GM21367 (cell line): ENCODE measurements around the gene PCDHA4.

Experiments used
- ATAC-seq: cut with Tn5 transposase; IDR thresholded peaks from one replicate; pipeline ENCODE4 v1.9.1; 2021; ENCODE audit not compliant: unreplicated experiment

PCDHA4 gene

GRCh38 chr5:140855772-140856674 lies 49.2 kb downstream of the PCDHA4 start, which contains the start of gene PCDHA10:
Gene PCDHA10 (plus strand): TSS chr5:140855897. CDS start chr5:140856049, 152 bp downstream.
- ATAC-seq: no peak

GRCh38 chr5:140857177-140857986 lies 50.5 kb downstream of the PCDHA4 start:
- ATAC-seq: no peak

GRCh38 chr5:140857987-140858240 lies 51.0 kb downstream of the PCDHA4 start:
- ATAC-seq: no peak

GRCh38 chr5:140862441-140863295 lies 55.8 kb downstream of the PCDHA4 start:
- ATAC-seq: no peak
